ENCODE results near the gene TMEM258. TPM values are rescaled to one million over a fixed set of nuclear protein-coding genes. Genes with fewer than 3 reads are reported as not detected.
A peak's percentile ranks its signal among the peaks of the same experiment; 100 is the strongest.

TMEM258 gene
- total RNA-seq (2014; rRNA removed; shearing (Covaris generic)) (71.3 and 73.3 TPM in 2 replicates), polyA plus RNA-seq (2016; fragmentation: Nextera tagmentation; extraction: Ambion mirVana) (519 and 553 TPM in 2 replicates)
- long read RNA-seq, transcript TMEM258-204 (4 exons, 575 nt), result major isoform, 224 of 241 reads
- long read RNA-seq, partial matches to known transcripts, result 8 of 241 reads
- long read RNA-seq, other reads (novel, unspliced or antisense), result 3 of 241 reads

- Histone ChIP-seq H3K79me2 (replicated peaks; ENCODE audit: insufficient read depth) (peaks cover 46% of the 10 kb centered on the region), H3K36me3 (ENCODE audit: insufficient read depth) (peaks cover 7% of the 10 kb centered on the region), H3K27me3 (ENCODE audit: insufficient read depth) (no peaks in the 10 kb centered on the region), H4K20me1 (replicated peaks; ENCODE audit: insufficient read depth) (peaks cover 9% of the 10 kb centered on the region), H3K4me3 (peak within 1 kb of the TSS; percentile 82), H3K4me2 (peak within 1 kb of the TSS; percentile 87), H2AFZ (peak within 1 kb of the TSS; percentile 87), H3K4me1 (ENCODE audit: insufficient read depth) (0 out of 2 replicates have a peak, but pooled peaks cover 5% of the 10 kb centered on the region), H3F3A (replicated peaks; ENCODE audit: low read depth) (peaks cover 17% of the 10 kb centered on the region; the same call in 1 of the 2 replicates), H3K27ac (ENCODE audit: low read depth) (peak within 1 kb of the TSS; percentile 92), H3K9me2 (ENCODE audit: insufficient read depth) (no peaks in the 10 kb centered on the region)
- peak; percentile 89 for ATAC-seq
- H3K4me1 Mint-ChIP-seq, result peaks cover 17% of the 10 kb centered on the region
- peak within 1 kb of the TSS; percentile 91 for H3K4me3 Mint-ChIP-seq
- TF ChIP-seq STAT1 (IDR thresholded peaks at IDR 0.05; ENCODE audit: unreplicated experiment) (no peak), ZNF331 (CRISPR knock-in tag; IDR thresholded peaks at IDR 0.05; ENCODE audit: low read depth) (no peak), POLR2AphosphoS5 (IDR thresholded peaks at IDR 0.05; ENCODE audit: low read depth) (peak; percentile 71), NANOG (IDR thresholded peaks at IDR 0.05; ENCODE audit: borderline replicate concordance) (no peak), ZNF462 (CRISPR knock-in tag; IDR thresholded peaks at IDR 0.05) (no peak), CREB1 (CRISPR knock-in tag; IDR thresholded peaks at IDR 0.05; ENCODE audit: low read depth) (peak; percentile 53; the same call in 1 of the 2 replicates), EZH2 (IDR thresholded peaks at IDR 0.05; ENCODE audit: low read depth, unreplicated experiment) (no peak), CTCF (conservative IDR thresholded peaks at IDR 0.05; ENCODE audit: low read depth in 2 of 2) (no peak), EZH2phosphoT487 (IDR thresholded peaks at IDR 0.05; ENCODE audit: unreplicated experiment) (no peak)
- TF ChIP-seq, protein P1, sequence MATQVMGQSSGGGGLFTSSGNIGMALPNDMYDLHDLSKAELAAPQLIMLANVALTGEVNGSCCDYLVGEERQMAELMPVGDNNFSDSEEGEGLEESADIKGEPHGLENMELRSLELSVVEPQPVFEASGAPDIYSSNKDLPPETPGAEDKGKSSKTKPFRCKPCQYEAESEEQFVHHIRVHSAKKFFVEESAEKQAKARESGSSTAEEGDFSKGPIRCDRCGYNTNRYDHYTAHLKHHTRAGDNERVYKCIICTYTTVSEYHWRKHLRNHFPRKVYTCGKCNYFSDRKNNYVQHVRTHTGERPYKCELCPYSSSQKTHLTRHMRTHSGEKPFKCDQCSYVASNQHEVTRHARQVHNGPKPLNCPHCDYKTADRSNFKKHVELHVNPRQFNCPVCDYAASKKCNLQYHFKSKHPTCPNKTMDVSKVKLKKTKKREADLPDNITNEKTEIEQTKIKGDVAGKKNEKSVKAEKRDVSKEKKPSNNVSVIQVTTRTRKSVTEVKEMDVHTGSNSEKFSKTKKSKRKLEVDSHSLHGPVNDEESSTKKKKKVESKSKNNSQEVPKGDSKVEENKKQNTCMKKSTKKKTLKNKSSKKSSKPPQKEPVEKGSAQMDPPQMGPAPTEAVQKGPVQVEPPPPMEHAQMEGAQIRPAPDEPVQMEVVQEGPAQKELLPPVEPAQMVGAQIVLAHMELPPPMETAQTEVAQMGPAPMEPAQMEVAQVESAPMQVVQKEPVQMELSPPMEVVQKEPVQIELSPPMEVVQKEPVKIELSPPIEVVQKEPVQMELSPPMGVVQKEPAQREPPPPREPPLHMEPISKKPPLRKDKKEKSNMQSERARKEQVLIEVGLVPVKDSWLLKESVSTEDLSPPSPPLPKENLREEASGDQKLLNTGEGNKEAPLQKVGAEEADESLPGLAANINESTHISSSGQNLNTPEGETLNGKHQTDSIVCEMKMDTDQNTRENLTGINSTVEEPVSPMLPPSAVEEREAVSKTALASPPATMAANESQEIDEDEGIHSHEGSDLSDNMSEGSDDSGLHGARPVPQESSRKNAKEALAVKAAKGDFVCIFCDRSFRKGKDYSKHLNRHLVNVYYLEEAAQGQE (IDR thresholded peaks at IDR 0.05; ENCODE audit: unreplicated experiment), result no peak
- TF ChIP-seq, protein P2, sequence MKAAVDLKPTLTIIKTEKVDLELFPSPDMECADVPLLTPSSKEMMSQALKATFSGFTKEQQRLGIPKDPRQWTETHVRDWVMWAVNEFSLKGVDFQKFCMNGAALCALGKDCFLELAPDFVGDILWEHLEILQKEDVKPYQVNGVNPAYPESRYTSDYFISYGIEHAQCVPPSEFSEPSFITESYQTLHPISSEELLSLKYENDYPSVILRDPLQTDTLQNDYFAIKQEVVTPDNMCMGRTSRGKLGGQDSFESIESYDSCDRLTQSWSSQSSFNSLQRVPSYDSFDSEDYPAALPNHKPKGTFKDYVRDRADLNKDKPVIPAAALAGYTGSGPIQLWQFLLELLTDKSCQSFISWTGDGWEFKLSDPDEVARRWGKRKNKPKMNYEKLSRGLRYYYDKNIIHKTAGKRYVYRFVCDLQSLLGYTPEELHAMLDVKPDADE (IDR thresholded peaks at IDR 0.05), result peak; percentile 92
- H3K27ac Mint-ChIP-seq, result peak within 1 kb of the TSS; percentile 100
- peaks cover 73% of the 10 kb centered on the region for H3K36me3 Mint-ChIP-seq (ENCODE audit: low read depth)
- H3K9me3 Mint-ChIP-seq, result no peaks in the 10 kb centered on the region
- peak; percentile 94 for DNase-seq (ENCODE audit: low spot score)
- H3K27me3 Mint-ChIP-seq (ENCODE audit: insufficient read depth, low read depth, poor library complexity), result peaks cover 9% of the 10 kb centered on the region
Measured at GRCh38 chr11:61792310-61793082, at the start of gene TMEM258, which contains the start of gene FEN1. TSS of gene TMEM258 (minus strand) at chr11:61792599. CDS start at chr11:61792558, 41 bp downstream. TSS of gene FEN1 (plus strand) at chr11:61792911. CDS start at chr11:61795362, 2,451 bp downstream.

Measured in GM23338 (cell line).